Measurements from ENCODE around the gene IRF8. TPM values are rescaled to one million over a fixed set of nuclear protein-coding genes. Genes with fewer than 3 reads are reported as not detected.

The IRF8 gene
- total RNA-seq, 1 experiment from 2014 or later, result not detected

DNA sequence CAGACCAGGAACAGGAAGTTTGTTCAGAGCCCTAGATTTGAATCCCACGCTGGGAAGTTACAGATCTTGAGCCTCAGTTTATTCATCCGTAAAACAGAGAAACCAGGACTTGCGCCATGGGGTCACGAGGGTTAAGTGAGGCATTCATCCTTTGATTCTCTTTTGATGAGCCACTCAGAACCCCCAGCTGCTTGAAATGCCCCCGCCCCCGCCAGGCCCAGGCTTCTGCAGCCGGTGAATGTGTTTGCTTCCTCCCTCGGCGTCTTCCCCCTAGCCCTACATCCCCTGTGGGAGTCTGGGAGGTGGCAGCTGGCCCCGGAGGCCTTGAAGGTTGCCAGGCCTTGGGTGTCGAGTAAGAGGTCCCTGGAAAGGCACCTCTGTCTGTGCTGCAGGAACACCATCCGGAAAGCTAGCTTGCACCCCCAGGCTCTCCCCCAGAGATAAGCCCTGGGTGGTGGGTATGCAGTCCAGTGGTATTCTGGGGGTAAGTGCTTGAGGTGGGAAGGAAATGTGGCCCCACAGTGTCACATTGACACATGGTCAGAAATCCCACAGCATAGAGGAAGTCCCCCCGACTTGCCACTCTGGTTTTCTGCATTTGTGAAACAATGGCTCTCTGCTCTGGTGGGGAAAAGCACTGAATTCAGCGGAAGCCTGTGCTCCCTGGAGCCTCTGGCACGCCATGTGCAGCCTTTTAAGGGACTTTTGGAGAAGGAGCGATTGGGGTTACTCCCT, 14.9 kb downstream of the IRF8 start:
- DNase-seq (ENCODE audit: low read depth), result no peak

DNA sequence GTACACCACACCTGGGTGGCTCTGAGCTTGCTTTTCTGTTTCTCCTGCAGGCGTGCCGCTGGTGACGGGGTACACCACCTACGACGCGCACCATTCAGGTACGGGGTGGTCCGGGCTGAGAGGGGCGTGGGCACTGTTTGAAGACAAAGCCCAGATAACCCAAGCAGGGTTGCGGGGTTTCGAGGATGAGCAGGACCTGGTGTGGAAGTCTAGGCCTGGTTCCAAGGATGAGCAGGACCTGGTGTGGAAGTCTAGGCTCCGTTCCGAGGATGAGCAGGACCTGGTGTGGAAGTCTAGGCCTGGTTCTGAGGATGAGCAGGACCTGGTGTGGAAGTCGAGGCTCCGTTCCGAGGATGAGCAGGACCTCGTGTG, 15.4 kb downstream of the IRF8 start:
- no peak for DNase-seq (ENCODE audit: low read depth)

DNA sequence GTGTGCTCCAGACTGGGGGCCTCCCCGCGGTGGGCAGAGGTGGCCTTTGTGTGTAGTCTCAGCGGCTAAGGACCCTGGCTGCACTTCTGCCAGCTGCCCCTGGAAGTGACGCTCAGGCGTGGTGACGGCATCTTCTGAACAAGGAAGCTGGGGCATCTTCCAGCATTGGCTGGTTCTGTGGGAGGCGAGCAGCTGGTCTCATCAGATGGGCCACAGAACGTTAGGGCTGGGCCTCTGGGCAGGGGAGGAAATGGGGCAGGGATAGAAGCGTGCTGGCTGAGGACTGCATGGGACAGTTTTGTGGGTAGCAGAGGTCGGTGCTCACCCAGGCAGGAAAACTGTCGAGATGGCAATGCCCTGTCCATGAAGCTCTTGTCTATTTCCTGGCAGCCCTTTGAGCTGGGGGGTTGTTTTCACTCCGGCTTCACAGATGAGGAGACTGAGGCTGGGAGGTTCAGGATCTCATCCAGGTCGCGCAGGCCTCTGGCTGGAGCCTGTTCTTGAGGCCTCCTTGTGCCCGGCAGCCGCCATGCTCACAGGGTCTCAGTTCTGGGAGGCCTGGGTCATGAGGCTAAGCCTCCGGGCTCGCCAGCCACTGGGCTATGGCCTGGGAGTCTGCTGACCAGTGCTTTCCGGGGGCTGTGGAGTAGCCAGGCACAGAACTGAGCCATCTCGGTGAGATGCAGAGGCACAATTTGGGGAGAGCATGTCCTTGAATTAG, 16.3 kb downstream of the IRF8 start:
- no peak for DNase-seq (ENCODE audit: low read depth)

DNA sequence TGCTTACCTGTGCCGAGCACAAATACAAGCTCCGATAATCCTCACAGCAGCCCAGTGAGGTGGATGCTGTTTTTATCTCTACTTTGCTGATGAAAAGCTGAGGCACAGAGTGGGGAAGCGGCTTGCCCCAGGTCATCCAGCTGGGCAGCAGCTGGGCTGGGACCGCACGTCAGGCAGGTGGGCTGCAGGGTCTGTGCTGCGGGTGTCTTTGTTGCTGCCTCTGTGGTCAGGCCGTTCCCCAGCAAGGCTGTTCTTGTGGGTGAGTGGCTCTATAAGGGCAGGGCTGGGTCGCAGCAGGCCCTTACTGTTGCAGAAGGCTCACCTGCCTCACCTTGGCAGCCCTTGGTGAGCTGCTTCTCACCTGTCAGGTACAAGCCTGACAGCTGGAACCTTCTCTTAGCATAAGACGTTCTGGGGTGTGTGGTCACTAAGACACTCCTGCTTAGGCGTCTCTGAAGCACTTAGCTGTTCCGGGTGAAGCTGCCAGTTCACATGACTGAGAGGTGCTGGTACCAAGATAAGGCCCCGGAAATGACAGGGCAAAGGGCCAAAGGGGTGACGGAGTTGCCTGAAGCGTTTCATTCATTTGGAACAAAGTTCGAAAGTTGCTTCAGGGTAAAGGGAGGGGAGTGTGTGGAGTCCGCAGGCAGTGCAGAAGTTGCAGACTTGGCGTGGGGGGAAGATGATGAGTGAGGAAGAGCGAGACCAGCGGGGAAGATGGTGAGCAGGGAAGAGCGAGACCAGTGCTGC, 17.4 kb downstream of the IRF8 start:
- peak; percentile 19 for DNase-seq (ENCODE audit: low read depth)

DNA sequence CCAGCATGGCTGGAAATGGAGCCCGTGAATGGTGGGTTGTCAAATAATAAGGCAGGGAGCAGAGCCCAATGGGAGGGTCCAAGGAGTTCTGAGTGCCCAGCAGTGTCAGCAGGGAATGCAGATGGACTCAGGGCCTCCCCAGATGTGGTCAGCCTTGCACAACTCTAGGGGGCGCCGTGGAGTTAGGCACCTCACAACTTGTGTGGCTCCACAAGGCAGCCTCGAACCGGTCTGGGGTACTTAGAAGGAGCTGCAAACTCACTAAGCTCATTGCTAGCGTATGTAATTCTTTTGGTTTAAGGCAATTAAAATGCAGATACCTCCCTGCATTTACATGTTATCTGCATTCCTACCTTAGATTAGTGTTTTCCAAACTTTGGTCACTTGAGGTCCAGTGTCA, 18.1 kb downstream of the IRF8 start:
- no peak for DNase-seq (ENCODE audit: low read depth)

DNA sequence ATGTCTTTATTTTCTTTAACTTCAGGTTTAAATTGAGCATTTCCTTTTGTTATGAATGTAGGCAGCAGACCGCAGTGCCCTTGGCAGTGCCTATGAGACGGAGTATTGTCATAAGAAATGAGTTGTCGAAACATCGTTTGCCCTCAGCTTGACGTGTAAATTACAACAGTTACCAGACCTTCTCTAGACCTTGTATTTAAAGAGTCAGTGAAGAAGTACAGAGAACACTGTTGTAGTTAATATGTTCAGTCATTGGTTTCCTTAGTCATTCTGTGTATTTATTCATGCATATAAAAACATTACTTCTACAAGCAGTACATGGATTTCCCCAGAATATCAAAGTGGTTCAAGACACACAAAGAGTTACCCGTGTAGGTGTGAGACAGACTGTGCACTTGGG, 19.0 kb downstream of the IRF8 start:
- no peak for DNase-seq (ENCODE audit: low read depth)

DNA sequence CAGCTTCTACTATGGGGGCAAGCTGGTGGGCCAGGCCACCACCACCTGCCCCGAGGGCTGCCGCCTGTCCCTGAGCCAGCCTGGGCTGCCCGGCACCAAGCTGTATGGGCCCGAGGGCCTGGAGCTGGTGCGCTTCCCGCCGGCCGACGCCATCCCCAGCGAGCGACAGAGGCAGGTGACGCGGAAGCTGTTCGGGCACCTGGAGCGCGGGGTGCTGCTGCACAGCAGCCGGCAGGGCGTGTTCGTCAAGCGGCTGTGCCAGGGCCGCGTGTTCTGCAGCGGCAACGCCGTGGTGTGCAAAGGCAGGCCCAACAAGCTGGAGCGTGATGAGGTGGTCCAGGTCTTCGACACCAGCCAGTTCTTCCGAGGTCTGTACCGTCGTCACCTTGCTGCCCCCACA, 19.5 kb downstream of the IRF8 start:
- no peak for DNase-seq (ENCODE audit: low read depth)

DNA sequence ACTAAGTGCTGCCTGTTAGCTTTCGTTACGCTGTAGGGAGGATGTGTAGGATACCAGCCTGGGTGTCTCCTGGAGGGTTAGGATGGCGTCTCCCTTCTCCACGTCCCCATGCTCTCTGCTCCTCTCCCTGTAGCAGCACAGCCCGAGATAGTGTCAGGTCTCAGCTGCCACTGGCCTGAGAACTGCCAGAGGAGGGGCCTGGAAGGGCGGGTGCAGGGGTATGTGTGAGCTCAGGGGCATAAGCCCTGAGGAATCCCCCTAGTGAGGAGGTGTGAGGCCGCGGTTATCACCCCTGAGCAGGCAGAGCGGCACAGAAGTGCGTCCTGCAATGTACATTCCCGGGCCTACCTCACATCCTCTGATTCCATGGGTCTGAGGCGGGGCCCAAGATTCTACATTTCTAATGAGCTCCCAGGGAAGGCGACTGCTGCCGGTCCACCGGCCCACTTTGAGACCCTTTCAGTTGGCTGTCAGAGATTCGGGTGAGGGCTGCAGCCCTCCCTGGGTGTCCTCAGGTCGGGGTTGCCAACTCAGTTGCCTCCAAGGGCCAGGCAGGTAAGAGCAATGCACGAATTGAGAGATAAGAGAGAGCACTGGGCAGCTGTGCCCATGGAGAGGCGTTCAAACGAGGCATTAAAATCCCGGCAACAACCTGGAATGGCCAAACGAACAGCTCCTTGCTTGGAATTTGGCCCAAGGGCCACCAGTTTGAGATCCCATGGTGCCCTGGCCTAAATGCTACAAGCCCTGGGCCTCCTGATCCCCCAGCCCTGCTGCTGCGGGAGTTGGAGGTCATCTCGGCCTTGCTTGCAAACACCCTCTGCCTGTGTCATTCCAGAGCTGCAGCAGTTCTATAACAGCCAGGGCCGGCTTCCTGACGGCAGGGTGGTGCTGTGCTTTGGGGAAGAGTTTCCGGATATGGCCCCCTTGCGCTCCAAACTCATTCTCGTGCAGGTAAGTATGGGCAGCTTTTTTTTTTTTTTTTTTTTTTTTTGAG, 20.6 kb downstream of the IRF8 start:
- DNase-seq (ENCODE audit: low read depth), result no peak

DNA sequence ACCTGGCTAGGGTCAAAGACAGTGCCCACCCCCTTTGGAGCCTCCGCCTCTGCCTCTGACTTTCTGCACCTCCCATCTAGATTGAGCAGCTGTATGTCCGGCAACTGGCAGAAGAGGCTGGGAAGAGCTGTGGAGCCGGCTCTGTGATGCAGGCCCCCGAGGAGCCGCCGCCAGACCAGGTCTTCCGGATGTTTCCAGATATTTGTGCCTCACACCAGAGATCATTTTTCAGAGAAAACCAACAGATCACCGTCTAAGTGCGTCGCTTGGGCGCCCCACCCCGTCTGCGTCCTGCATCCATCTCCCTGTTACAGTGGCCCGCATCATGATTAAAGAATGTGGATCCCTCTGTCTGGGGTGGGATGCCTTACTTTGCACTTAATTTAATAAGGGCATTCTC, 22.1 kb downstream of the IRF8 start:
- DNase-seq (ENCODE audit: low read depth), result no peak

DNA sequence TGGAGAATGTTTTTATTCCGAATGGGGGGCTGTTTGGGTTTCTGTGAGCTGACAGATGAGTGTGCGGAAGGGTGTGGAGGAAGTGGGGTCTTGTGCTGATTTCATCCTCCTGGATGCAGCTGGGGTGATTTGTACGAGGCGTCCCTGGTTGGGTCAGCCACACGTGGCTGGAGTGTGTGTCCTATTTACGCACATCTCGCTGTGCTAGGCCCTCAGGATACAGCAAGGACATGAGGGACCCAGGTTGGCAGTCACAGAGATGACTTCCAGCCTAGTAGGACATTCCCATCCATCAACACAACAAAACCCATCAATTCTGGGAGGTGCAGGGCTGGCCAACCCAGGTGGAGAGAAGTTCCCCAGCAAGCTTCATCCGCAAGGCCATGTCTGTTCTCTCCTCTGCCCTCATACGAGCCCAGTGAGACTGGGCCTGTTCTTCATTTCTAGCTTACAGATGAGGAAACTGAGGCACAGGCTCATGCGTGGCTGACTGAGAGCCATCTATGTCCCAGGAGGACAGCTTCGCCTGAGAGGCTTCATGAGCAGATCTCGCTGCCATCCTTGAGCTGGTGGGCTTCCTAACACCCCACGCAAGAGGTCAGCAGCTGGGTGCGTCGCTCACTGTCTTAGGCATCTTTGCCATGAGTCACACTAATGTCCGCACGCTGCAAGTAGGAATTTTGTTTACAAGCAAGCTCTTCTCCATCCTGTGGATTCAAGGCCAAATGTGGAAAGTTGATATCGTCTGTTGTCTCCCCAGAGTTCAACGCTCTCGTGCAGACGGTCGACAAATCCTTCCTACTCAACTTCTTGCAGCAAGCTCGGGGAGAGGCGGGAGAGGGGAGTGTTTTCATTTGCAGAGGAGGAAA, 24.4 kb downstream of the IRF8 start:
- DNase-seq (ENCODE audit: low read depth), result peak; percentile 5

DNA sequence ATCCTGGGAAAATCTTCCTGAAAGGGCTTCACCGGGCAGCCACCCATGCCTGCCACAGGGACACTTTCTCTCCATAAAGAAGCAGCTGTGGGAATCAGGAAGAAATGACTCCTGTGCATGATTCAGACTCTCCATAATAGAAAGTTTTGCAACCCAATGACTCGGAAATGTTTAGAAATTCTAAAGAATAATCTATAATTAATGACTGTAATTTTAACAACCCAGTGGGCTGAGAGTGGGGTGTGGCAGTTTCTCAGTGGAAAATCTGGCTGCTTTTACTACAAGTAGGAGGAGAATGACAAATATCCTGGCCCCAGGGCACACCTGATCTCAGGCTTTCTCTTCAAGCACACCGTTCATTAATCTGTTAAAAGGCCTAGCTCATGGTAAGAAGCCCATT, 25.7 kb downstream of the IRF8 start:
- no peak for DNase-seq (ENCODE audit: low read depth)

DNA sequence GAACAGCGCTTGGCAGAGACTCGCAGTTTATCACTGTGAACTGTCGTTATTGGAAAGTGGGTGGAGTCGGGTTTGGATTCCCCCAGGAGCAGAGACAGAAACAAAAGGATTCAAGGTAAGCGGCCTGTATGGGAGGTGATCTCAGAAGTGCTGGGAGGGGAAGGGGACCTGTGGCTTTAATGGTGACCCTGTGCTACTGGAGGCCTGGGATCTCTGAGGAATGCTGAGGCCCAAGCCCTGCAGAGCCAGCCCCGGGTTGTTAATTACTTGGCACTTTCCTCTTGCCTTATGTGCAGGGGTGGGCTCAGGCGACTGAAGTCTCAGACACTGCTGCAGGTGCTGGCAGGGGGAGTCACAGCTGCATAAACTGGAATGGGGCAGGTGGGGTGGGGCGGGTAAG, 27.4 kb downstream of the IRF8 start:
- no peak for DNase-seq (ENCODE audit: low read depth)

DNA sequence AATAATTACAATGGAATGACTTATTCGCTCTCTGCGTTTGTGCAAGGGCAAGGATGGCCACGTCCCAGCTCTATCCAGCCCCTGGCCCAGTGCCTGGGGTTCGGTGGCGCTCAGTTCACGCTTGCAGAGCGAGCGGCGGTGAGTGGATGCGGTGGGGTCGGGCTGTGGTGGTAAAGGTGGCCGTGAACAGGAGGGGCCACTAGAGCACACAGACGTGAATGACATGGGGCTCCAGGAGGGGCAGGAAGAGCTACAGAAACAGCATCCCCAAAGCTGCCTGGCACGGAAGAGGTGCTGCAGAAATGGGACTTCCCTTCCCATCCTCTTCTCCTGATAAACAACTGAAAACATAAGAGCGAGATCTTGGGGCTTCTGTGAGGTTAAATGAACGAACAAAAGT, 28.4 kb downstream of the IRF8 start:
- no peak for DNase-seq (ENCODE audit: low read depth)

DNA sequence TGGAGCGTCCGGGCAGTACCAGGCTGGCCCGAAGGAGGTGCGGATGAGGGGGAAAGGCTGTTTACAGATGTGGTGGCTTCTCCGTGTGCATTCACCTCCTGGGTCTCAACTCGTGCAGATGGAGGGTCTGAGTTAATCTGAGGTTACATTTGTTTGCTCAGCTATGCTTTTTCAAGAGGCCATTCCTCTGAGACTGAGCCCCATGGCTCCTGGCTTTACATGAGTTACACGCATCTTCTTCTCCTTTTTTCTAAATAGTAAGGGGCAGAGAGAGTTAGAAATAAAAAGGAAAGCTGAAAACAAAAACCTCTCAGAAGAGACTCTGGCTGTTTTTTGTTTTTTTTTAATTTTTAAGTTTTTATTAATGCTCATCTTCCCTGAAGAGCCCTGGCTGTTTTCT, 29.0 kb downstream of the IRF8 start:
- DNase-seq (ENCODE audit: low read depth), result no peak

DNA sequence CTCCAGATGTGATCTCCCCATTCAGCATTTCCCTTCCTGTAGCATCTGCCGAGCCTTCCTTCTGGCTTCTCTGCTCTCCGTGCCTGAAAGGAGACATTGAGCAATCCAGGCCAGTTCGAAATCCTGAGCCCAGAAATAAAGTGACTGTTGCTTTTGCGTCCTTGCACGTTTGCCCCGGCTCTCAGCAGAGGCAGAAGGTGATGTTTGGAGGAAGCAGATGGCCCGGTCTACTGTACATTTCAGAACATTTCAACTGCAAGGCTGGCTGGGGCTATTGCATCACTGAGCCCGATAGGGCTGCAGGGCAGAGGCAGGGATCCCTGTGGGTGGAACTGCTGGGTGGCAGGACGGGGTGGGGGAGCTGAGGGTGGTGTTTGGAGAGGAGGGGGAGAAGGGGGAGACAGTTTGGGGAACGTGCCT, 29.4 kb downstream of the IRF8 start:
- DNase-seq (ENCODE audit: low read depth), result no peak

DNA sequence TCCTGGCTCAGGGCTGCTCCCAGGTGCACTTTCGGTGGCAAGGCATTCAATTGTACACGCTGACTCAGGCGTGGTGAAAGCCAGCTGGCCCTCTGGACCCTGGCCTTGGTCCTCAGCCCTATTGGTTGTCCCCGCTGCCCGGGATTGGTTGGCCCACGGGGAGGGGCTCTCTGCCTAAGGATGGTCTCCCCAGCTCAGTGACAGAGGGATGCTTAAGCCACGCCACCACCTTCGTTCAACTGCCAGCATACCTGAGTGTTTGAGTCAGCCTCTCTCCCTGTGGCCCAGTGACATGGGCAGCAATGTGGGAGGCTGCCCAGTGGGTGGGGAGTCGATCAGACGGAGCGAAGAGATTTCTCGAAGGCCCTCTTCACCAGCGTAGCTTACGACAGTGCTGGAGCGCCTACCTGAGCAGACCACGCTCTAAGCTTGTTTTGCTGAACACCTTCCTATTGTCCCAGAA, 30.3 kb downstream of the IRF8 start:
- no peak for DNase-seq (ENCODE audit: low read depth)

DNA sequence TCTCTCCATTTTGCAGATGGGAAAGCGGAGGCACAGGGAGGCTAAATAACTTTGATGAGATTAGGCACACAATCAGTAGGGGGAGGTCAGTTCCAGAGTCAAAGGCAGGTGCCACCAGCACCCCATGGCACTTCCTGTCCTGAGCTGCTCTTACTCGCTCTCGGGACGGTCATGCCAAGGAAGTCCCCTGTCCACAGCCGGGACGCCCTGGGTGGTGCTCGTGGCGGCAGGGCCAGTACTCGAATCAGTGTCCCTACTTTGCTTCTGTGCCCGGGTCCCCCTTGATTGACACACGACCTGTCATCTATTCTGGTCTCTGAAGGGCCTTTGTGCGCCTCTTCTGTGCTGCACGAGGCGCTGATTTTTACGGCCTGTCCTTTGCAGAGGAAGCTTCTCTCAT, 31.3 kb downstream of the IRF8 start:
- DNase-seq (ENCODE audit: low read depth), result no peak

DNA sequence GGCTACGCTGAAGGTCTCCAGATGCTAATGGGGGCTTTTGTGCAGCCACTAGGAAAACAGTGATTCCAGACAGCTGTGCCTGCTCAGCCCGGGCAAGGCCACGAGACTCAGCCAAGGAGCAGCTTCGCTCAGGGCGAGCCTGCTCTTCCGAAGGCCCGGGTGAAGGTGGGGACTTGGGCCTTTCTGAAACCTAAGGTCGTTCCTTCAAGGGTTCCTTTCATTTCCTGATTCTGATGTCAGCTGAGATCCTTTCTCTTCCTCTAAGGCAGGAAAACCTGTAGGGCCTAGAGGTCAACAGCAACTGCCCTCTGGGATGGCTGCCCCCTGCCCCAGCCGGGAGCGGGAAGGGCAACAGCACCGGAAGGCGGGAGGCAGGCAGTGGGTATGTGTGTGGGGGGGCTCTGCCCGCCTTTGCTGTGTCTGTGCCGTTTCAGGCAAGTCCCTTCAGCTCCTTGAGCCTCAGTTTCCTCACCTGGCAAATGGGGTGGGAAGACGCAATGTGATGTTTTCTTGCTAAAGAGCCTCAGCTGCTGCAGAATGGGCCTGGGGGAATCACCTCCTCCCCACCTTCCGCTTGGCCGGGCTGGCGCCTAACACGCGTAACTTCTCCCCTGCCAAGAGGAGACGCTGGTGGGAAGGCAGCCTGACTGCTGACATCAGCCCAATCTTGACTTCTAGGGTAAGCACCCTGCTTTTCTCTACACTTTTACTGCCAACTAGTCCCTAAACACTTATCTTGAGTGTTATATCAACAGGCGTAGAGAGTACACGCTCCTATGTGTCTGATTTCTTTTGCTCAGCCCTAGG, 32.8 kb downstream of the IRF8 start:
- DNase-seq (ENCODE audit: low read depth), result no peak

DNA sequence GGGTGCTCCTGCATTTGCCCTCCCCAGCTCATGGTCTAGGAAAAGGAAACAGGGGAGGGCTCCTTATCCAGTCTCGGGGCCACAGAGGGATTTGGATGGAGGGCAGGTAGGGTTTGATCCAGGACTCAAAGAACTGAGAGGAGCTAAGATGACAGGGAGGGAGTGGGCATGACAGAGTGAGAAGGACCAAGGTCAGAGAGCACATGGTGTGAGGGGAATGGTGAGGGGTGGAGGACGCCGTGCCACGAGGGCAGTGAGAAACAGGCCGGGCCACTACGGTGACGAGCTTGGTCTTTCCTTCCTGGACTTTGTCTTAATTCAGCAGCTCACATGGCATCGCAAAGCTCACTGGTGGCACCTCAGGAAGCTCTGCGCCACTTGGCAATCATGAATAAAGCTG, 35.2 kb downstream of the IRF8 start:
- no peak for DNase-seq (ENCODE audit: low read depth)
